Fibroblast of mammary gland (primary cell): Measurements from ENCODE around the gene SCN9A.

Source experiments
- DNase-seq: peaks from one replicate; pipeline ENCODE4 v3.0.0-alpha.2; 2010; ENCODE audit warnings: low read depth
- H3K4me3 ChIP-seq: 2 replicates; pipeline ENCODE4 v1.5.1; 2011; ENCODE audit warnings: low read depth, mild to moderate bottlenecking, low read length, moderate library complexity; ENCODE audit not compliant: control insufficient read depth
- CTCF ChIP-seq: conservative IDR thresholded peaks from 2 replicates; pipeline ENCODE4 v1.5.1; 2011; ENCODE audit warnings: low read depth, low read length, inconsistent platforms; ENCODE audit not compliant: control insufficient read depth, insufficient read depth

Gene SCN9A

GRCh38 chr2:166202778-166203177 is 173.0 kb downstream of the SCN9A start:
- DNase-seq, result no peak
- H3K4me3 ChIP-seq, result no peak overlapping the region
- TF ChIP-seq CTCF, result no peak

- peak; percentile 27 for DNase-seq
- no peak for TF ChIP-seq CTCF
- no peak overlapping the region for H3K4me3 ChIP-seq
These were observed 178.3 kb downstream of the SCN9A start for GRCh38 chr2:166197446-166197845.

GRCh38 chr2:166193407-166193806 is 182.3 kb downstream of the SCN9A start:
- H3K4me3 ChIP-seq, result no peak overlapping the region
- no peak for TF ChIP-seq CTCF
- no peak for DNase-seq

GRCh38 chr2:166188084-166188483 is 187.7 kb downstream of the SCN9A start:
- no peak overlapping the region for H3K4me3 ChIP-seq
- DNase-seq, result no peak
- no peak for TF ChIP-seq CTCF

- no peak overlapping the region for H3K4me3 ChIP-seq
- DNase-seq, result no peak
- no peak for TF ChIP-seq CTCF
These were observed 191.0 kb downstream of the SCN9A start for GRCh38 chr2:166184789-166185188.

- TF ChIP-seq CTCF, result no peak
- no peak overlapping the region for H3K4me3 ChIP-seq
- DNase-seq, result no peak
These were observed 194.0 kb downstream of the SCN9A start for GRCh38 chr2:166181813-166182154.
